IPS-15b (cell line): ENCODE results near the gene PRR35.

ENCODE experiments used
- H3K27me3 ChIP-seq: one replicate; pipeline ENCODE4 v1.6.1; 2013; ENCODE audit warnings: low read length; ENCODE audit not compliant: control insufficient read depth, insufficient read depth
- H3K36me3 ChIP-seq: one replicate; pipeline ENCODE4 v1.6.1; 2013; ENCODE audit warnings: low read length; ENCODE audit not compliant: control insufficient read depth, insufficient read depth
- H3K4me1 ChIP-seq: one replicate; pipeline ENCODE4 v1.6.1; 2013; ENCODE audit warnings: mild to moderate bottlenecking, low read length; ENCODE audit not compliant: control insufficient read depth, insufficient read depth
- H3K4me3 ChIP-seq: one replicate; pipeline ENCODE4 v1.5.1; 2013; ENCODE audit warnings: low read depth, low read length
- H3K9ac ChIP-seq: one replicate; pipeline ENCODE4 v1.6.1; 2013; ENCODE audit warnings: low read depth, mild to moderate bottlenecking, low read length
- H3K9me3 ChIP-seq: one replicate; pipeline ENCODE4 v1.6.1; 2013; ENCODE audit warnings: mild to moderate bottlenecking, low read length; ENCODE audit not compliant: control insufficient read depth, insufficient read depth

PRR35 gene

GRCh38 chr16:560204-560700, at the start of gene PRR35:
PRR35 (plus strand) TSS chr16:560394; CDS start chr16:563295, 2,901 bp downstream.
- Histone ChIP-seq H3K9ac (no peak within 1 kb of the TSS), H3K9me3 (no peaks in the 10 kb centered on the region), H3K27me3 (peaks cover 12% of the 10 kb centered on the region), H3K4me1 (no peaks in the 10 kb centered on the region), H3K36me3 (no peaks in the 10 kb centered on the region), H3K4me3 (peak within 1 kb of the TSS; percentile 32)

GRCh38 chr16:512802-513201, 47.4 kb upstream of the PRR35 start:
- no peak overlapping the region for H3K4me3 ChIP-seq
- H3K9me3 ChIP-seq: no peaks in the 10 kb centered on the region
- H3K9ac ChIP-seq: no peak overlapping the region
- peaks cover 3% of the 10 kb centered on the region for H3K36me3 ChIP-seq
- H3K4me1 ChIP-seq: no peaks in the 10 kb centered on the region
- H3K27me3 ChIP-seq: no peaks in the 10 kb centered on the region

- Histone ChIP-seq H3K4me1 (no peaks in the 10 kb centered on the region), H3K4me3 (no peak overlapping the region), H3K9me3 (no peaks in the 10 kb centered on the region), H3K27me3 (no peaks in the 10 kb centered on the region), H3K36me3 (peaks cover 7% of the 10 kb centered on the region), H3K9ac (no peak overlapping the region)
Measured at GRCh38 chr16:513950-514349, 46.2 kb upstream of the PRR35 start.

- Histone ChIP-seq H3K9ac (no peak overlapping the region), H3K4me3 (no peak overlapping the region), H3K9me3 (no peaks in the 10 kb centered on the region), H3K27me3 (no peaks in the 10 kb centered on the region), H3K4me1 (no peaks in the 10 kb centered on the region), H3K36me3 (peaks cover 14% of the 10 kb centered on the region)
Measured at GRCh38 chr16:515175-515938, 44.8 kb upstream of the PRR35 start.

- Histone ChIP-seq H3K9me3 (no peaks in the 10 kb centered on the region), H3K36me3 (peaks cover 17% of the 10 kb centered on the region), H3K27me3 (no peaks in the 10 kb centered on the region), H3K4me1 (no peaks in the 10 kb centered on the region), H3K4me3 (no peak overlapping the region), H3K9ac (no peak overlapping the region)
Measured at GRCh38 chr16:515939-516226, 44.3 kb upstream of the PRR35 start.

- H3K27me3 ChIP-seq: no peaks in the 10 kb centered on the region
- no peak overlapping the region for H3K9ac ChIP-seq
- H3K9me3 ChIP-seq: no peaks in the 10 kb centered on the region
- peaks cover 19% of the 10 kb centered on the region for H3K36me3 ChIP-seq
- no peaks in the 10 kb centered on the region for H3K4me1 ChIP-seq
- no peak overlapping the region for H3K4me3 ChIP-seq
Measured at GRCh38 chr16:516301-516700, 43.9 kb upstream of the PRR35 start.

GRCh38 chr16:518858-519257, 41.3 kb upstream of the PRR35 start:
- Histone ChIP-seq H3K27me3 (no peaks in the 10 kb centered on the region), H3K36me3 (peaks cover 21% of the 10 kb centered on the region), H3K4me1 (no peaks in the 10 kb centered on the region), H3K4me3 (no peak overlapping the region), H3K9me3 (no peaks in the 10 kb centered on the region), H3K9ac (no peak overlapping the region)

GRCh38 chr16:519425-519824, 40.8 kb upstream of the PRR35 start:
- Histone ChIP-seq H3K9ac (no peak overlapping the region), H3K4me3 (no peak overlapping the region), H3K9me3 (no peaks in the 10 kb centered on the region), H3K36me3 (peaks cover 21% of the 10 kb centered on the region), H3K27me3 (no peaks in the 10 kb centered on the region), H3K4me1 (no peaks in the 10 kb centered on the region)

GRCh38 chr16:519841-520687, 40.1 kb upstream of the PRR35 start:
- H3K27me3 ChIP-seq: no peaks in the 10 kb centered on the region
- H3K4me1 ChIP-seq: no peaks in the 10 kb centered on the region
- no peak overlapping the region for H3K4me3 ChIP-seq
- H3K9ac ChIP-seq: no peak overlapping the region
- H3K9me3 ChIP-seq: no peaks in the 10 kb centered on the region
- H3K36me3 ChIP-seq: peaks cover 21% of the 10 kb centered on the region

- no peaks in the 10 kb centered on the region for H3K4me1 ChIP-seq
- peaks cover 19% of the 10 kb centered on the region for H3K36me3 ChIP-seq
- no peak overlapping the region for H3K9ac ChIP-seq
- H3K9me3 ChIP-seq: no peaks in the 10 kb centered on the region
- no peak overlapping the region for H3K4me3 ChIP-seq
- H3K27me3 ChIP-seq: no peaks in the 10 kb centered on the region
Measured at GRCh38 chr16:520847-521246, 39.3 kb upstream of the PRR35 start.

- peaks cover 6% of the 10 kb centered on the region for H3K4me1 ChIP-seq
- H3K27me3 ChIP-seq: no peaks in the 10 kb centered on the region
- peaks cover 18% of the 10 kb centered on the region for H3K36me3 ChIP-seq
- no peak overlapping the region for H3K4me3 ChIP-seq
- H3K9ac ChIP-seq: no peak overlapping the region
- H3K9me3 ChIP-seq: no peaks in the 10 kb centered on the region
Measured at GRCh38 chr16:521381-522210, 38.6 kb upstream of the PRR35 start.
